HepG2 (cell line): ENCODE measurements around the gene LRSAM1. TPM values are rescaled to one million over a fixed set of nuclear protein-coding genes. Genes with fewer than 3 reads are reported as not detected.

Experiments
- BRD4 ChIP-seq: sonication (generic); formaldehyde crosslinking; IDR thresholded peaks from 2 replicates; pipeline ENCODE4 v1.4.0; 2020; ENCODE audit warnings: missing genetic modification reagents
- FOXA1 ChIP-seq, 2 experiments: fragments of 450-650 bp in 1 of 2; sonication (generic) in 1 of 2; formaldehyde crosslinking in 1 of 2; IDR thresholded peaks; 2 replicates each; pipeline versions ENCODE4 v1.4.0 to v1.6.1; 2016 to 2020; ENCODE audit warnings: missing genetic modification reagents in 1 of 2
- FOXO1 ChIP-seq: sonication (generic); formaldehyde crosslinking; IDR thresholded peaks from 2 replicates; pipeline ENCODE4 v1.4.0; 2020; ENCODE audit warnings: missing genetic modification reagents
- GTF2F1 ChIP-seq: fragments of 150-350 bp; IDR thresholded peaks from 2 replicates; pipeline ENCODE4 v1.6.1; 2014; ENCODE audit warnings: low read length
- HDAC6 ChIP-seq: fragments of 200-600 bp; sonication (generic); IDR thresholded peaks from 2 replicates; pipeline ENCODE4 v1.7.0; 2017; ENCODE audit warnings: mild to moderate bottlenecking, antibody characterized with exemption, low read length, low read depth
- HHEX ChIP-seq: IDR thresholded peaks from 2 replicates; pipeline ENCODE4 v1.6.1; 2016; ENCODE audit warnings: control low read depth
- HMG20A ChIP-seq: IDR thresholded peaks from 2 replicates; pipeline ENCODE4 v1.6.1; 2016; ENCODE audit warnings: borderline replicate concordance
- HNRNPLL ChIP-seq: fragments of 200-400 bp; formaldehyde crosslinking; IDR thresholded peaks from 2 replicates; pipeline ENCODE4 v1.6.1; 2017; ENCODE audit warnings: mild to moderate bottlenecking, low read depth, low read length; ENCODE audit not compliant: poor library complexity, severe bottlenecking
- HOXA5 ChIP-seq: sonication (generic); formaldehyde crosslinking; IDR thresholded peaks from 2 replicates; pipeline ENCODE4 v1.4.0; 2020; ENCODE audit warnings: missing genetic modification reagents
- NKX3-1 ChIP-seq: sonication (generic); formaldehyde crosslinking; IDR thresholded peaks from 2 replicates; pipeline ENCODE4 v1.5.0; 2020; ENCODE audit warnings: missing genetic modification reagents
- SMAD3 ChIP-seq: sonication (generic); formaldehyde crosslinking; IDR thresholded peaks from 2 replicates; pipeline ENCODE4 v1.4.0; 2020; ENCODE audit warnings: missing genetic modification reagents
- ZBTB40 ChIP-seq, 2 experiments: fragments of 450-650 bp in 1 of 2; sonication (generic) in 1 of 2; formaldehyde crosslinking in 1 of 2; IDR thresholded peaks; 2 replicates each; pipeline versions ENCODE4 v1.6.1 to v1.8.0; 2016 to 2022; ENCODE audit warnings: antibody characterized with exemption in 1 of 2, mild to moderate bottlenecking in 1 of 2, missing genetic modification reagents in 1 of 2
- ZMYM3 ChIP-seq: sonication (generic); formaldehyde crosslinking; IDR thresholded peaks from 2 replicates; pipeline ENCODE4 v1.5.1; 2020; ENCODE audit warnings: mild to moderate bottlenecking, missing genetic modification reagents
- ZNF12 ChIP-seq: sonication (generic); formaldehyde crosslinking; IDR thresholded peaks from 2 replicates; pipeline ENCODE4 v1.5.0; 2020; ENCODE audit warnings: missing genetic modification reagents
- ZNF138 ChIP-seq: sonication (generic); formaldehyde crosslinking; IDR thresholded peaks from 2 replicates; pipeline ENCODE4 v1.5.0; 2020; ENCODE audit warnings: mild to moderate bottlenecking, low read depth, missing genetic modification reagents
- ZNF256 ChIP-seq: sonication (generic); formaldehyde crosslinking; conservative IDR thresholded peaks from 2 replicates; pipeline ENCODE4 v1.4.0; 2020; ENCODE audit warnings: missing genetic modification reagents
- ZNF292 ChIP-seq: sonication (generic); formaldehyde crosslinking; IDR thresholded peaks from 2 replicates; pipeline ENCODE4 v1.8.1; 2022; ENCODE audit warnings: mild to moderate bottlenecking, low read depth, missing genetic modification reagents, borderline replicate concordance
- ZNF331 ChIP-seq: sonication (generic); formaldehyde crosslinking; IDR thresholded peaks from 2 replicates; pipeline ENCODE4 v1.4.0; 2020; ENCODE audit warnings: missing genetic modification reagents
- ZNF501 ChIP-seq: sonication (generic); formaldehyde crosslinking; IDR thresholded peaks from 2 replicates; pipeline ENCODE4 v1.5.1; 2020; ENCODE audit warnings: mild to moderate bottlenecking, moderate library complexity, missing genetic modification reagents
- ZNF605 ChIP-seq: sonication (generic); formaldehyde crosslinking; IDR thresholded peaks from 2 replicates; pipeline ENCODE4 v1.8.0; 2022; ENCODE audit warnings: mild to moderate bottlenecking, missing genetic modification reagents
- polyA plus RNA-seq, 8 experiments: library from polyadenylated mRNA; depleted of rRNA in 3 of 8; stranded (reverse) in 7 of 8; unstranded in 1 of 8; fragments of >200 nt; fragmentation: Illumina TruSeq in 4 of 8; extraction: Trizol in 4 of 8; gene quantifications; 2 replicates each; pipeline versions ENCODE4 v1.2.1 to v1.2.3, GENCODE V29; 2011 to 2016; ENCODE audit warnings: low read depth in 4 of 8, missing spikeins in 1 of 8, mixed read lengths in 1 of 8; ENCODE audit not compliant: insufficient read depth in 1 of 8
- total RNA-seq, 5 experiments: library from RNA; depleted of rRNA; stranded (reverse); fragments of >200 nt; fragmentation: Illumina TruSeq; extraction: Trizol; gene quantifications; 2 replicates each; pipeline ENCODE4 v1.2.3, GENCODE V29; 2016; ENCODE audit warnings: low read depth in 1 of 5

The LRSAM1 gene
- total and polyA plus RNA-seq, 2 of the 13 experiments (the other 11 are each of a cell fraction or from before 2014, with no cell fraction given), result 8.7 to 10.2 TPM

GRCh38 chr9:127450830-127451607 lies at the start of gene LRSAM1, which contains the start of gene RPL12 (continued):
- TF ChIP-seq ZNF12 (CRISPR knock-in tag) (no peak), ZMYM3 (CRISPR knock-in tag) (no peak), FOXA1 (IDR thresholded peaks at IDR 0.05) (no peak), FOXA1 (CRISPR knock-in tag; IDR thresholded peaks at IDR 0.05) (no peak), NKX3-1 (CRISPR knock-in tag) (peak; percentile 72), ZNF256 (CRISPR knock-in tag) (0 out of 2 replicates have a peak, but pooled peaks have one; percentile 59), HDAC6 (no peak), FOXO1 (CRISPR knock-in tag) (peak; percentile 63; the same call in 1 of the 2 replicates), HMG20A (no peak), ZNF331 (CRISPR knock-in tag) (peak; percentile 75), ZNF501 (peak; percentile 77), HHEX (CRISPR knock-in tag) (no peak), GTF2F1 (peak; percentile 92), SMAD3 (CRISPR knock-in tag) (peak; percentile 84; the same call in 1 of the 2 replicates), ZBTB40 (IDR thresholded peaks at IDR 0.05) (no peak), ZBTB40 (CRISPR knock-in tag; IDR thresholded peaks at IDR 0.05) (peak; percentile 81), ZNF138 (CRISPR knock-in tag) (peak; percentile 94), HOXA5 (CRISPR knock-in tag) (peak; percentile 87; the same call in 1 of the 2 replicates), HNRNPLL (no peak), BRD4 (CRISPR knock-in tag) (peak; percentile 76; the same call in 1 of the 2 replicates), ZNF292 (CRISPR knock-in tag) (no peak), ZNF605 (CRISPR knock-in tag) (peak; percentile 83)
